Measurements from ENCODE around the gene TRPV6.

Gene TRPV6

DNA sequence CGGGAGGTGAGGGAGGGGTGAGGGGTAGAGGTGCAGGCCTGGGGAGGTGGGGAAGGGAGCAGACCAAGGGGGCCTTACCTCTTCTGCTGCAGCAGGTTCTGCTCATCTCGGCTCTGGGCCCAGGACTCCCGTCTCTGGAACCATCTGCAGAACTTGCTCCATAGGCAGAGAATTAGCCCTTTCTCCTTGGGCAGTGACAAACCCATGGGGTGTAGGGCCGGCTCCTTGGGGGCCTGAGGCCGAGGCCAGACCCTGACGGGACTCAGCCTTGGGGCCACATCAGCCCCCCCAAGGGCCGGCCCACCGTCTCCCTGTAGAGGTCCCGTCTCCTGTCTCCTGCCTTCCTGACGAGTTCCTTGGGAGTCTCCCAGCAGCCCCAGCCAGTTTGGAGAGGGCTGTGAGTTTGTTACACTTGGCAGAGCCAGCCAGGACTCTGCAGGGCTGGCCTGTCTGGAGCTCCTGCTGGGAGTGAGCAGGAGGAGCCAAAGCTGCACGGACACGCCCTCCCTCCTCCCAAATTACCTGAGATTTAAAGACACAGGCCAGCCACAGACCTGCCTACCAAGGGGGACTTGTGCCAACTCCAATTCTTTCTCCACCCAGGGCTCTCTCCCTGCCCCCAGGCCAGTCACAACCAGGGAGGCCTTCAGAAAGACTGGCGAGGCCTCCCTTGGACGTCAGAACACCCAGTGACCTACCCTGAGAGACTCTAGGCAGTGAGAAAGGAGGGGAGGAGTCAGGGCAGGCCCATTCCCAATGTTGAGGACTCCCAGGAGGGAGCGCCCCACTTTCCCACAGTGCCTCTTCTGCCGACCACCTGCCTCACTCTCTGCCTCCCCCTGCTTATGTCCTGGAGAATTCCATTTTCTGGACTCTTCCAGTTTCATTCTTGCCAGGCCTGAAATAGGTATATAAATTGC is at the start of gene TRPV6:
TSS of gene TRPV6 (minus strand) at position 435 of the 920 bp plus-strand sequence.
- no peak for DNase-seq

DNA sequence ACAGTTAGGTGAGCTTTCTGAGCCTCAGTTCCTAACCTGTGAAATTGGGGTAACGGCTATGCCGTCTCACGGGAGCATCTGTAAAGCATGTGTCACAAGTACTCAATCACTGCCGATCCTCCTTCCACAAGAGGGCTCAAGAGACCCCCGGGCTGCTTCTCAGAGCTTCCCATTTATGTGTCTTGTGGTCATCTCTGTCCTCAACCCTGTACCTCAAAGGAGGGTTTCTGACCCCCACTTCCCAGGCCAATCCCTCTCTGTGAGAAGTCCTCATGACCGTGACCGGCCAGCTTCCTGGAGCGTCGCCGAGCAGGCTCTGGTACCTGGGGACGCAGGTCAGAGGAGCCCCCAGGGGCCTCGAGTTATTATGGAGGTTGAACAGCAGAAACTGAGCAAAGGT is 48.5 kb upstream of the TRPV6 start:
- no peak for DNase-seq

DNA sequence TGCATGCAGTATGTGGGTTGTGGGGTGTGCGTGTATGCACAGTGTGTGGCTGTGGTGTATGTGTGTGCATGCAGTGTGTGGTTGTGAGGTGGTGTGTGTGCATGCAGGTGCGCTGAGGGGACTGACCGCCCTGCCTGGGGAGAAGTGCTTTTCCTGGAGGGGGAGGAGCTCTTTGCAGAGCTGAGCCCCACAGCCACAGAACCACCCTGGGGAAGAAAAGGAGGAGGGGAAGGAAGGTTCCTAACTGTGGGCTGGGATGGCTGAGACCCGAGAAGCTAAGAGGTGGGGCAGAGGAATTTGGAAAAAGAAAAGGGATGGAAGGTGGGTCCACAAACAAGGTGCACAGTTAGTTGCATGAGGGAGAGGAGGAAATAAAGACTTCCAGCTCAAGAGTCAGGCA is 48.1 kb upstream of the TRPV6 start, which contains the start of gene TRPV5:
TSS of gene TRPV5 (minus strand) at position 123 of the 400 bp plus-strand sequence. CDS start 287 bp downstream, outside the sequence.
- no peak for DNase-seq

DNA sequence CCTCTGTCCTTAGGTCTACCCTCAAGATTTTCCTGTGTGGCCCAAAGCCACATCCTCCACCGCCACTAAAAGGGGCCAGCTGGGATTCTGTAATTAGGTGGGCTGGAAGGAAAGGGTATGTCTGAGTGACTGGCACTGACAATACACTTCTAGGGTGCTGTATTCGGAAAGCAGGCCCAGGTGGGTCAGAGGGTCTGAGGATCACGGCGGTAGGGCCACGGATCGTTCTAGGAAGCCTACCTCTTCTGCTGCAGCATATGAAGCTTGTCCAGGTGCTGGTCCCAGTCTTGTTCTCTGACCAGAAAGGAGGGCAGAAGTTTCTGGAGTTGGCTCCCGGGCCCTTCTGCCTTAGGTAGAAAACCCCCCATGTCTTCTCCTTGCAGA is 47.5 kb upstream of the TRPV6 start:
- no peak for DNase-seq

DNA sequence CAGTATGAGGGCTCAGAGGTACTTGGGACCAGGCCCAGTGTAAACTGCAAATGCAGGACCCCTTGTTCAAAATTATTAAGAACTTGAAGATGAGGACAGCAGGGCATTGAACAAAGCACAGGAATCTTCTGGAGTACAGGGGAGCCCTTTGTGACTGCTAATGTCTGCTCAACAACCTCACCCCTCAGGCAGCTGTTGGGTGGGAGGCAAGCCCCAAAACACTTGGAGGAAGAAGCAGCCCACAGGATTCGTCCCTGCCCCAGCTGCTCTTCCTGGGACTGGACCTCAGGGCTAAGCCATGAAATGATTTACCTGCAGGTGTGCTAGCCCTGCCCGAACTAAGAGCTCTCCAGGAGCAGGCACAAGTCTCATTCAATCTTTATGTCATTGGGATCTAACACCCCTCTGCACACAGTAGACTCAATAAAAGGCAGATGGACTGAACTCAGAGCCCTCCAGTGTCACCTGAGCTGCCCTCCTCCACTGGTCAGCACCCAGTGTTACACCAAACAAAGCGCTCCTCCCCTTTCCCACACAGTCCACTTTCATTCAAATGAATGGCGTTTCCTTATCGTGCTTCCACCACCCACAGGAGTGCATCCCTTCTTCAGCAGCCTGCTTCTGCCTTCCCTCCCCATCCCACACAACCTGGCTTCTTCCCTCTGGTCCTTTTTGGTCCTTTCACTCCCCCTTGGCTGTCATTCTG is 47.0 kb upstream of the TRPV6 start:
- DNase-seq = no peak

DNA sequence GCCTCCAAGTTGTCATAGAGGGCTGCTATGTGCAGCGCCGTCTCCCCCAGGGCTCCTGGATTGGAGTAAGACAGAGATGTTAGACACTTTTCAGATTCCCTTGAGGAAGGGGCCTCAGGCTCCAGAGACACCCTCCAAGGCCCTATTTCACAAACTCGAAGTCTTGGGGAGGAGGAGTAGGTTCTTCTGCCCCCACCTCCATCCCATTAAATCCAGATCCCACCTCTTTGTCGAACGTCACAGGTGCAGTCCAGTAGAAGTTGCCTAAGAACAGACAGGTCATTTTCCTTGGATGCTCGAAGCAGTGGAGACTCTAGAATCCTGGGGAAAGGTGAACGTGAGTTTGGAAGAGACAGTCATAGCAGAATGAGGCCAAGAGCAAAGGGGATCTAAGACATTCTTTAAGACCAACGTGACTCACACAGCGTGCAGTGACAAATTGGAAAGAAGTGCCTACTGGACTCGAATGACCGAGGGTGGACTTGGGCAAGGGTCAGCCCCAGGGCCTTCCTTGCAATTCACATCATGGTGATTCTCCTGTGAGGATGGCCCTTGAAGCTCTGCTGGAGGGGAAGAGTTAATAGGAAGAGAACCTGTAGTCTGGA is 44.7 kb upstream of the TRPV6 start:
- DNase-seq = no peak

DNA sequence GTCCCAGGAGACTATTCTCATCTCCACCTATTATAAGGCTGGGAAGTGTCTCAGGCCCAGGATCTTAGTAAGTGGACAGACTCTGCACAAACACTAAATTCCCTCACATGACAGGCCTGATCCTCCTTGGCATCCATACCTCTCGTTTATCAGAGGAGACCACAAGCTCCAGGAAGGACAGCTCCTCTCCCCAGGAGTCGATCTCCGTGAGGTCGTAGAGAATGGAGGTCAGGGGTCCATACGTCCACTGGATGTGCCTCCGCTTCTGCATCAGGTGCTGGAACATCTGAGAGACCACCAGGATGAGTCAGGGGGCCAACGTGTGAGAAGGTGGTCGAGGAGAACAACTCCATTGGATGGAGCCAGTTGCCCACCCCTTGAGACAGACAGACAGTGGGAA is 42.4 kb upstream of the TRPV6 start:
- no peak for DNase-seq

DNA sequence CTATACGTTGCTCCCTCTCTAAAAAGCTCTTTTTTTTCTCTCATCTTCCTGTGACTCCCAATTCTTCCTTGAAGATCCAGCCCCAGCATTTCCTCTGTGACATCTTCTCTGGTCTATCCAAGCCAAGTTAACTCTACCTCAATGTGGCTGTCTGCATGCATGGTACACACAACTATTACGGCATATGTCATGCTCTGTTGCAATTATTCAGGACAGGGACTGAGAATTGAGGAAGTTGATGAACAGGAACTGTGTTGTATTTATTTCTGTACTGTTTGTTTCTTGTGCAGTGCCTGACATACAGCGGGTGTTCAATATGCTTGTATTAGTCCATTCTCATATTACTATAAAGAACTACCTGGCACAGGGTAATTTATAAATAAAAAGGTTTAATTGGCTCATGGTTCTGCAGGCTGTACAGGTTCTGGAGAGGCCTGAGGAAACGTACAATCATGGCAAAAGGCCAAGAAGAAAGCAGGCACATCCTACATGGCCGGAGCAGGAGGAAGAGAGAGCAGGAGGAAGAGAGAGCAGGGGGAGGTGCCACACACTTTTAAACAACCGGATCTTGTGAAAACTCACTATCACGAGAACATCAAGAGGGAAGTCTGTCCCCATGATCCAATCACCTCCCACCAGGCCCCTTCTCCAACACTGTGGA is 41.7 kb upstream of the TRPV6 start:
- DNase-seq = peak; percentile 51

DNA sequence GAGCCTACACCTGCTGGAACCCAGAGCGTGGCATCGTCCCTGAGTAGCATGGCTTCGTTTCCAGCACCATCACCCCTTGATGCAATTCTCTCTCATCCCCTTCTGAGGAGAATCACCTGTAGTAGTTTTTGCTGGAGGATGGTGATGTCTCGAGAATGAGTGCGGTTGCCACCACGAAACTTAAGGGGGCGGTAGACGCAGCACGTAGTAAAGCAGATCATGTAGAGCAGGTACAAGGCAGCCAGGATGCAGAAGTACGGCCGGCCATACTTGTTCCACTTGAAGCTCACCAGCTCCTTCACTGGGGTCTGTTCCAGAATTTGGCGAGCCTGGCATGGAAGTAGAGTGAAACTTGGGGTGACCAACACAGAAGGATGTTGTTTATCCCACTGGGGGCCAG is 39.9 kb upstream of the TRPV6 start:
- peak; percentile 27 for DNase-seq

DNA sequence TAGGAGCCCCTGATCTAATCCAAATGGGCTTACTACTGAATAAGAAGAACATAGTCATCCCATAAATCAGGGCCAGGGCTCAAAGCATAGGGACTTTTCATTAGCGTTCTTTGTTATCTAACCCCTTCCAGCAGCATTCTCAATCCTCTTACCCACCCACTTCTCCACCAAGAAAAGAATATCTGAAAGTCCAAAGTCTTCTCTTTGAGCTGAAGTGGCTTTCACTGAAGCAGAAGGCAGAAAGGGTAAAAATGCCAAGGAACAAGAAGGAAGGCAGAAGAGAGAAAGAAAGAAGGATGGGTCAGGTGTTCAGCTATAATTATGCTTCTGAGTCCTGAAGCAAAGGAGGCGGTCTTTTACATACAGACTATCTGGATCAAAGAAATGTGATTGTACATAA is 37.8 kb upstream of the TRPV6 start:
- DNase-seq = no peak

DNA sequence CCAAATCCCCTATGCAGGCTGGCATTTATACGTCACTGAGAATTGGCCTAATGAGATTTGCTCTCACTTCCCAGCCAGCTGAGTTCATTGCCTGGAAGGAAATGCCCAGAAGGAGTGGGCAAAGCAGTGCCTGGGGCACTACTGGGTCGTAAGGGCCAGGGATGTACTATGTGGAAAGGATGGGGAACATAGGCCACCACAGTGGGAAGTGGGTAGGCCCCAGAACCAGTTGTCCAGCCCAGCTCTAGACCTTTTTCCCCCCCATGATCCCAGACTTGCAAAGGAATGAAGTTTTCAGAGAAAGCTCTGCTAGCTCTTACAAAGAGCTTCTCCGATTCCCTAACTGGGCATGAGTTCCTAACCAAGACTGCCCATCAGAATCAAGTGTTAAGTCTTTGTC is 34.1 kb upstream of the TRPV6 start:
- no peak for DNase-seq

DNA sequence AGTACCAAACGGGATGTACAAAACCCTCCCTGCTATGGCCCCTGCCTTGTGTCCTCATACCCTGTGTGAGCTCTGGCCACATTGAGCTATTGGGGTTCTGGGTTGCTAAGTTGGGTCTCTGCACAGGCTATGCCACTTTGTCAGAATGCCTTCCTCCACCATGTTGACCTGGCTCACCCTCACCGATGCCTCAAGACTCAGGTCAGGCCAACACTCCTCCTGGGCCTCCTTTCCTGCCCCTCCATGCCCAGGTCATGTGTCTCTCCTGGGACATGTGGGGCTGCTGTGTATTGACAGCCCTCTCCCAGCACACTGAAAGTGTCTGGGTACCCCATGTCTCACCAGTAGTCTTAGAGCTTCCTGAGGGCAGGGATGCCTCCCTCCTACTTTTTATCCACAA is 33.4 kb upstream of the TRPV6 start:
- no peak for DNase-seq

DNA sequence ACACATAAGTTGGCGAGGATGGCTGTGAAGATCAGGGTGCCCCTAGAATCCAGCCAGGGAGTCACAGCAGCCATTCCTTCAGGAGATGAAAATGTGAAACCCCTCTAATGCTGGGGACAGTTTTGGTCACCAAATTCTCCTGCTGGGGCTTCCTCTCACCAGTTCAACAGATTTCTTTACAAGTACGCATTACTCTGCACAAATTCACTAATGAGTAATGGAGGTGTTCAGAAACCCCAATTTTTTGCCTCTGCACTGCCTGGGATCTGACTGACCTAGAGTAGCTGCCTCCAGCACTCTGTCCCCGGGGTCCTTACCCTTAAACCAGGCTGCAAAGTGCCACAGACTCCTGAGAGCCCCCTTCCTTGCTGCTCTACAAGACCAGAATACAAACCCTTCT is 31.9 kb upstream of the TRPV6 start:
- no peak for DNase-seq

DNA sequence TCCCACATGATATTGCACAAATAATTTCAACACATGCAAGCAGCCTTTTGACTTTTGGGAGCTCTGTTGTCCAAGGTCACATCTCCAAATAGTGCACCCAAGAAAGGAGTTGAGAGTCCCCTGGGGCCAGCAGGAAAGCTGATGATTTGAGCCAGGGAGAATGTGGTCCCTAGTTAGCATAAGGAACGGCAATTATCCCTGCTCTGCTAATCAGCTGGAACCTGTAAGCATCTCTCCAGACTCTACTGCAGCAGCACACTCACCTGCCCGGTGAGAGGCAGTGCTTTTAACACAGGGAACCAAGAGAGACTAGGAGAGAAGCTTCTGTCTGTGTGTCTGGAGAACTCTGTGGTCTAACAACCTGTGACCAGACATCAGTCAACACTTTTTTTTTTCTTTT is 31.0 kb upstream of the TRPV6 start:
- no peak for DNase-seq

DNA sequence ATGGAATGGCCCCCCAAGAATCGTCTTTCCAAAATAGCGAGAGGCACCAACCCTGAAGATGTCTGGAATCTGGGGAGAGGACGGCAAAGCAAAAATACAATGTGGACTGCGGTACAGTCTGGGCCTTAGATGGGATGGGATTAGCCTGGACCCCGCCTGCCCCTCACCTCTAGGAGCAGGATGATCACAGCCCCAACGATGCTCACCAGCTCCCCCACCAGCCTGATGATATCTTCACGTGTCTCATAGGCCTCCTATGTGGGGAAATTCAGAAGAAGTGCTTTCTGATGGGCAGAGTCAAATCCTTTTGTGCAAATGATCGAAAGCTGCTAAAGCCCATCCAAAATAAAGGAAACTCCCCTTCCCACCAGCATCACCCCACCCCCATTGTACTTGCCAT is 29.8 kb upstream of the TRPV6 start:
- no peak for DNase-seq

DNA sequence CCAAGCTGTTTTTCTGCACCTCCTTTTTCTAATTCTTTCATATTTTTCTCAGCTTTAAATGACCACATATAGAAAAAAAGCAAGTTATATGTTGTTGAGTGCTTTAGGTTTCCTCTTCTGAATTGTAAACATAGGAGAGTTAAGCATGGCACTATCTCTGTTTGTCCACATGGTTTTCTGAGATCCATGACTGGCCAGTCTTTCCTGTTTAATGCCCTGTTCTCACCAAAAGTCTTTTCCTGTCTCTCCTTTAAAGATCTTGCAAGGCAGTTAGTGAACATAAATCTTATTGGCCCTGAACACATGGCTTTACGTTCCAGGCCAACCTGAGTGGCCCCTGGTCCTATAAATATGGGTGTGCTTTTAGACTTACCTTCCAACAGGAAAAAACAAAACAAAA is 28.6 kb upstream of the TRPV6 start:
- no peak for DNase-seq

DNA sequence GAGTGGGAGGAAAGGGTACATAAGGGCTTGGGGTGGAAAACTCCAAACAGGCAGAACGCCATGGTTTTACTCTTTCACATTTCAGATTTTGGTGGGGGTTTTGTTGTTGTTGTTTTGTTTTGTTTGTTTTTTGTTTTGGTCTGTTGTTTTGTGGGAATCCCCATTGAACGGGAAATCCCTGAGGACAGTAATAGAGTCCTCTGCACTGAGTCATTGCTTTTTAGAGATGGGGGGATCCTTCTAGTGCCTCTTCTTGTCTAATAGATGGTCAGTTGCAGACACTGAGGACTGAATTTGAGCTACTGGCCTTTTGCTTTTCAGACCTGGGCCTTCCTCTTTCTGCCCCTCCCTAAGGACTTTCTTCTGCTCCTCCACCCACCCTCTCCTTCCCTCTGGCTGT is 28.0 kb upstream of the TRPV6 start:
- no peak for DNase-seq

DNA sequence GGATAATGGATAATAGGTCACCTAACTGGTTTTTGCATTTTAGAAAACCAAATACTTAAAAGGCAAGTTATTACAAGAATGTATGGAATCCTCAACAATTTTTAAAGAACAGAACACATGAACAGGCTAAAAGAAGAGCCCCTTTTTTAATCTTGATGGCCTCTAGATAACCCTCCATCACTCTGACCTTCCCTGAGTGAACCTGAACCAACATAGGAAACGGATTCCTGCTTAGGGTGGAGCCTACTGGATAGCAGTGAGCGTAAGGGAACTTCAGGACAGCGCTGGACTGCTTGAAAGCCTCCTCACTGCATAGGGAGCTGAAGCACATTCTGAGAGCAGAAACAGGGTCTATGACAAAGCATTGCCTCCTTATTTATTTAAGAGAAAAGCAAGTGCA is 27.5 kb upstream of the TRPV6 start:
- no peak for DNase-seq

DNA sequence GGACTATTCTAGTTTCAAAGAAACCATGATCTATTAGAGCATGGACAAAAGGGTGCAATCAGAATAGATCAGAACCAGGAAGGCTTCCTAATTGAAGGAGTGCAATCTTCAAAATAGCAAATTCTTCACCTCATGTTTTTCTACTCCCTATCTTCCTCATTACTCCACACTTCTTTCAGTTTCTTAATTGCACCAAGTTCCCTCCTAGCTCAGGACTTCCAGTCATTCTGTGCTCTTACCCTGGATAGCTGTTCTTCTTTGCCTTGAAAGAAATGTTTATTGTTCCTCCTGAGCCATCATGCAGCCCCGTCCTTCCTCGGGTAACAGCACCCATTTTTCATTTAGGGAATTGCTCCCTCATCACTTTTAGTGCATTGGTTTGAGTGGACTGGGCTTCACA is 24.9 kb upstream of the TRPV6 start:
- no peak for DNase-seq

DNA sequence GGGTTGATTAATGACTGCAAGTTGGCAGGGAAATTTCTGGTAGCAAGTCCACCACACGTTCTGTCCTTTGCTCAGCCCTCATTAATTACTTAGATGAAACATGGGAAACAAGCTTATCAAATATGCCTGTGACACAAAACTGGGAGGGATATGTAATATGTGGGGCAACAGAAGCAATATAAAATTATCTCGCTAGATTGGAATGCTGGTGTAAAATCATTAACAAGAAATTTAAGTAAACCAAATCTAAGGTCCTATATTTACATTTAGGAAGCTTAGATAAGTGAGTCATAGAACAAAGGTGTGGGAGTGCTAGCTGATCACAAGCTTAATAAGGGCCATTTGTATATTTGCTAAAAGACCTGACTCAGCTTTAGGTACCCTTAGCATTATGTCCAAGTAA is 24.5 kb upstream of the TRPV6 start:
- no peak for DNase-seq

DNA sequence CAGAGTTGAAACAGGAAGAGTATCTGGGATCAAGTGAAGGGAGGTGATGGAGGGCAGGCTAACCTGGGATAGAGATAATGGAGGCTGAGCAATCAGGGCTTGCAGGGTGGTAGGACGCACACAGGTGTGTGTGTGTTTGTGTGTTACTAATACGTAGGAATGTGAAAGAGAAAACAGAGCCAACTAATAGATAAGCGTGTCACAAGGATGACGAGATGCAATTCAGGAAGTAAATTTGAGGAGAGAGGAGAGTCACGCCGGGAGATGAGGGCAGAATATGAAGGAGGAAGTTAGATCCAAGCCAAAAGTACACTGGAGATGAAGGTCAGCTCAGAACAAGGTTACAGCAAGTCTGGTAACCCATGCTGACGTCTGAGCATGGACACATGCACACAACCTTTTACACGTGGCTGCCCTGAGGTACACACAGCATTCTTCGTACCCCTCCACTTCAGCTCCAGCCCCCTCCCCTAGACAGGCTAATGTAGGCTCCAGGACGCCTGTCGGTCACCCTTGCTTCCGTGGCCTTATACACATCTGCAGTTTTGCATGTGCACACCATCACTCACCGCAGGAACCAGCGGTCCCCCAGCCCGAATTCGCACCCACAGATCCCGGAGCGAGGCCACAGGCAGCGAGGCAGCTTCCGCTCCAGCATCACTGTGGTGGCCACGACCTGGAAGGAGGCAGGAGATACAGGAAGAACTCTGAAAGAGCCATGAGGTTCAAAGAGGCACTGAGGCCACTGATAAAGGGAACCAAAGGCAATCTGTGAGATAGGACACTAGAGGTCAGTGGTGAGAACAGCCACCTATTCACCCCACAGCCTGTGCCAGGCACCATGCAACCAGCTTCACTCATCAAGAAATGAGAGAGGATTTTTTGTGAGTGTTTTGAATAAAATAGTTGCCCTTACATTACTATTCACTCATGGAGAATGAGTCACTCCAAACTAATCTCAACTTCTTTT is 23.7 kb upstream of the TRPV6 start:
- DNase-seq = peak; percentile 76

DNA sequence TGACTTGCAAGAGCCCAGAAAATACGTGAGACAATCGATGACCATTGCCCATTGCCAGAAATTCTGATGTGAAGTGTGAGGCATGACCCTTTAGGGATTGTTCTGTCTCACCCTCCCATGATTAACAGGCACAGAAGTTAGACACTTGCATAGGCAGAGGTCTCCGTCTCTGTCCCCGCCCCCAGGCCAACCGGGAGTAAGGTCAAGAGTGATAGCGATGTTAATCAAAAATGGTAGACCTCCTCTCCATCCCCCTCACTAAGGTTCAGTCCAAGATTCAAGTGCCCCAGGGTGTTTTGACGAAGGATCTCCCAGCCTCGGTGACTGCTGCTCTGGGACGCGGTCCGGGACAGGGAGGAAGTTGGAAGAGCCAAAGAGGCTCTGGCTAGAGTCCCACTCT is 22.7 kb upstream of the TRPV6 start:
- no peak for DNase-seq
